GM21619 (cell line): ENCODE results near the gene HOXD11.

ENCODE experiments used
- ATAC-seq: cut with Tn5 transposase; IDR thresholded peaks from one replicate; pipeline ENCODE4 v1.9.1; 2021; ENCODE audit not compliant: unreplicated experiment

HOXD11 gene

DNA sequence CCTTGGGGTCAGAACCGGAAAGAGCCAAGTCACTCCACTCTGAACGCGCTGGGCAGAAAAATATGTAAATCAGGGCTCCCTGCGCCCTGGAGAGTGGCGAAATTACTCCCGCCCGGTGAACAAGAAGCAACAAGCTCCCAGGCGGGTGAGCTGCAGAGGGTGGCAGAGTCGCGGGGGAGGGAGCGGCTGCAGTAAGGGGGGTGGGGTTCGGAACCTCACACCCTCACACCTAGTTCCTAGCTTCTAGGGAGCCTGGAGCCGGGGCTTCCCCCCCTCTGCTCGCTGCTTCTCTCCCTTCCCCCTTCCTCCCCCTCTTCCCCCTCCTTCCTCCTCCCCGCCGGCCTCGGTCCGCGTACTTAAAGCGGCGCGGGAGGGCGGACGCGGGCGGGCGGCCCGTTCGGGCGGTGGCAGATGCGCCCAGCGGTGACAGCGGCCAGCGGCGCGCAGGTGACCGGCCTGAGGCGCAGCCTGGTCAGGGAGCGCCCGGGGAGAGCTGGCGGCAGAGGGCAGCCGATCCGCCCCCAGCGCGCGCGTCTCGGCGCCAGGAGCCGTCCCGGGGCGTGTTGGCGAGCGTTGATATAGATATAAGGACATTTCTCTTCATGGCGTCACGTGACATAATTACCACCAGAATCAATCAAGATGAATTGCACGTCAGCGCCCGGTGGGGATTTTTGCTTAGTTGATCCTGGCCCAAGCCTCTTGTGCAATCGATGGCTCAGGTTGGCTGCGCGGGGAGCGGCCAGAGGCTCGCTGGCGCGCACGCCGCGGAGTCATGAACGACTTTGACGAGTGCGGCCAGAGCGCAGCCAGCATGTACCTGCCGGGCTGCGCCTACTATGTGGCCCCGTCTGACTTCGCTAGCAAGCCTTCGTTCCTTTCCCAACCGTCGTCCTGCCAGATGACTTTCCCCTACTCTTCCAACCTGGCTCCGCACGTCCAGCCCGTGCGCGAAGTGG is at the start of gene HOXD11:
Gene HOXD11, plus strand, starts transcription at position 700 of the 959 bp plus-strand sequence. Its CDS starts 76 bp downstream, at position 776.
- ATAC-seq, result no peak

DNA sequence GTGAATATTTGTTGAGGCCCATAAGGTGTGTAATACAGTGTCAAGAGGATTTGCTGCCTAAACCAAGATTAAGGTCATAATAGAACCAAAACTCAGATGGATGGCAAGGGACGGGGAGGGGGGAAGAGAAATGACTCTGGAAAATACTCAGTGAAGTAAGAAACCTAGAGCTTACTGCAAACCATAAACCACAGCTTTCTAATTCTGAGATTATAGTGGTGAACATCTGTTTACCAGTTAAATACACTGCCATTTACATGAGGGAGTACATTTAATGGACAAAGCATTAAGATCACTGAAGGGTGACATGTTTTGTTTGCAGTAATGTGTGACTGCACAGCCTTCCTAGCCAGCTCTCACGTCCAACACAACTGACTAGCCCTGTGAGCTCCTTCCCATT is 43.1 kb upstream of the HOXD11 start:
- ATAC-seq, result no peak

DNA sequence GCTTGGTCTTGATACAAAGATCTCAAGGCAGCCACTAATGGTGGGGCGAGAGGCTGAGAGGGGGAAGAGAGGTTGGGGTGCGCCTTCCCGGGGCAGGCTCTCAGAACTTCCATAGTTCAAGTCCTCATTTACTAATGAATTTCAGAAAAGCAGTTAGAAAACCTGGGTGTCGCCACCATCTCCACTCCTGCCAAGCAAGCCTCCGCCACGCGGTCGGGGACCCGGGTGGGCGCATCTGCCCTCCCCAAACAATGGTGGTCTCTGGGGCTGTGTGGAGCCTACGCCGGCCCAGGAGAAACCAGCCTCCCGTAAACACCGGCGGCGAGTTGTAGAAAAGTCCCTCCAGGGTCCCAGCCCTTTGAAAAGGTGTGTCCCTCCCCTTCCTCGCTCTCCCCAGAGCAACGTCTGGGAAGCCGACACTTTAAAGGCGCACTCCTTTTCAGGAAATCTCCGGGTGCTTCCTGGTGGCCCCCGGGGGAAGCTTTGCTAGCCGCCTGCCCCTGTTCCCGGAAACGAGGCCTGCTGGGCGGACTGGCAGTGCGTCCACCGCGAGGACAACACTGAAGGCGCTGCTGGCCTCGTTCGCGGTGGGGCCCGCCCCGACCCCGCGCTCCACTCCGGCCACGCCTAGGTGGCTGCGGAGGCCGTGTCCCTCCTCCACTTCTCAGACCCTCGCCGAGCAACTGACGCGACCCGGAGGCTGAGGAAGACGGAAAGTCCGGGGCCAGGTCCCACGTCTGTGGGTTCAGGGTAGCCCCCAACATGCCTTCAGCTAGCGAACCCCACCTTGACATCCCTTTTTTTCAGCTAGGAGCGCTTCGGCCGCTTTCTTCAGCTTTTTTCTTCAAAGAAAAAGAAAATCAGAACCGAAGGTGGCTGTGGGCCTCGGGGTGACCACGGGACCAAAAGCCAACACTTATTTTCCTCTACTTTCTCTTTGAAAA is 40.2 kb upstream of the HOXD11 start:
- ATAC-seq, result no peak

DNA sequence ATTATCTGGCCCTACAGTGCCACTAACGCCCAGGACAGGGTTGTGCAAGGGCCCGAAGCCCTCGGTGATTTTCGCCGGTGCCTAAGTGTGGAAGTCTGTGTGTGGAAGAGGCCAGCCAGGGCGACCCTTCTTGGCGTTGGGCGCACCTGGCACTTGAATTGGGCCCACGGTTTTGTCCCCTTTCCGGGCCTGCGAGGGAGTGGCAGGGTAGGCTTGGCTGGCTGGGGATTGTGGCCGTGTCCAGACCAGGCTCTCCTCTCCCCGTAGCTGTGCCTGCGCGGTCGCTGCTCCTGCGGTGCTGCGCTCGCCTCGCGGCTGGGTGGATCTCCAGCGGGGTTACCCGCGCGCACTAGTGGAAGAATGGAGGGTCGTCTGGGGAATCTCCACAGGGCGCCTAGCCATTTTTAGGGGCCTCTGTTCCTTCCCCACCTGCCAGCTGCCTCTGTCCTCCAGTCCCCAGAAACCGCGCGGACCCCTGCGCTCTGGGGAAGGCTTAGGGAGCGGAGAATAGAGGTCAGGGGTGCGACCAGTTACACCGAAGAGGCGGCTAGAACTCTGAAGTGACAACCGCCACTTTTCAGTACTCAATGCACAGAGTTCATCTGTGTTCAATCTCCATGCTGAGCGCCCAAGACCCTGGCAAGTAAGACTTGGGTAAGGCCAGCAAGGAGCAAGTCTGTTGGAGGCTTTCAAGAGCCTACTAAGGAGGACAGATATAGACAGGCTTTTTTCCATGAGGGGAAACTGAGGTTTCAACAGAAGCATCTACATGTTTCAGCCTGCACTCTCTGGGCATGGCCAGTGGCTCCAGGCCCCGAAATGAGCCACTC is 39.3 kb upstream of the HOXD11 start:
- ATAC-seq, result no peak

DNA sequence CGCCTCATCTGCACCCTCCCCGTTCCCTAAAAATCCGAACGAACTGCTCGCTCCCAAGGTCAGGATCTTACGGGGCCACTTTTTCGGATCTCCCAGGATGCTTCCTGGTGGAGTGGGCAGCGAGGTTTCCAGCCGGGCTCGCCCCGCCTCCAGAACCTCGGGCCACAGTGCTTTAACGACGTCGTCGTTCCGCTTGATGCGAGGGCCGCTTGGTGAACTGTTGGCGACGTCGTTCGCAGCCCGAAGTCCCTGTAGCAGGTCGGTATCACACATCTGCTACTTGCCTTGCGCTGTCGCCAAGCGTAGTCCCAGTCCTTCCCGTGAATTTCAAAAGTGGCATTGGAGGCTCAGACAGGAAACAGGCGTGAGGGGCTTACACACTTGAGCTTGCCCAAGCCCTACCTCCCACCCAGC is 38.7 kb upstream of the HOXD11 start:
- no peak for ATAC-seq

DNA sequence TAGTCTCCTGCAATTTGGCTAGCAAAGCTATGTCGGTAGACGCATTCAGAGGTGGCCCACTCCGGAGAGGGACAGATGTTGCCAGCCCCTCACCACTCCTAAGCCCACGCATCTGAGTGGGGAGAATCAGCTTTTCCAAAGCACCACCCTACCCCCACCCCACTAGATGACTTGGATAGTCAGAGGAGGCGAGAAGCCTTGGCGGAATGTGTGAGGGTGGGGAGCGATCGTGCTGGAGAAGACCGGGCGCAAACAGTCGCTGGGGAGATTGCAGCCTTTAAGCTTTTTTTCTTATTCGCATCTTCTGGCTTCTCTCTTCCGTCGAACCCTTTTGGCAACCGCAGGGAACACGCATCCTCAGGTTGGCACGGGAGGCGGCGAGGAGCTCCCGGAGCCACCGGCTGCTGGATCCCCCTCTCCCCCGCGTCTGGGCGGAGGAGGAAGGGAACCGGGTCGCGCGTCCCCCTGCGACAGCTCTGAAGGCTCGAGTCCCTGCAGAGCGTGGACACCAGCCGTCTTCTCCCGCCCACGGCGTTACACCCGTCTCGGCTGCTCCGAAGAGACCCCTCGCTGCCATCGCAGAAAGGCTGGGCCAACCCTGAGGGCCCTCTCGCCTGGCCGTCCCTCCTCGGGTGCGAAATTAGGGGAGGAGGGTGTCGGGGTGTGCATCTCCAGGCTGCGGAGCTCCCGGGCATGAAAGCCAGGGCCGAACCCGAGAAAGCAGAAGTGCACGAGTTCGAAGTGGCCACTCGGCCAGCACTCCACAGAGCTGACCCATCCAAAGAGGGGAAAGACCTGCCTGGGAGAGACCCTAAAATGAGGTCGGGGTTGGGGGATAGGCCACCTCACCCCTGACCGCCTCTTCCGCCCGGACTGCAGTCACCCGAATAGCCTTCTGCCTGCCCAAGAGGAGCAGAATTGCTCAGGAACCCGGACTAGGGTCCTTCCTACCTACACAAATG is 35.5 kb upstream of the HOXD11 start:
- no peak for ATAC-seq

DNA sequence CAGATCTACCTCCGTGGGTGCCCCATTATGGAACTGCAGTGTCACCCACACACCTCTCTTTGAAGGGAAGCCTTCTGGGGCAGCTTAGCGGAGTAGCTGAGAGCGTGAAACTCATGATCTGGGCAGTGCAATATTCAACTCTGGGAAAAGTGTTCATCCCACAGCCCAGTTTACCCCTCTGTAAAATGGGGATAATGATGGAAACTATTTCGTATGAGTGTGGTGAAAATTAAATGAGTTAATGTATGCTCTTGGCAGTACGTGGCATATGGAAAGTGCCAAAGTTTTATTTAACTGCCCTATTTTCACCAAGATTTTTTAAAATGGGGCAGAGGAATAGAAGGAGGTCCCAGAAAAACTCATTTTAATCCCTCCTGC is 34.8 kb upstream of the HOXD11 start:
- no peak for ATAC-seq

DNA sequence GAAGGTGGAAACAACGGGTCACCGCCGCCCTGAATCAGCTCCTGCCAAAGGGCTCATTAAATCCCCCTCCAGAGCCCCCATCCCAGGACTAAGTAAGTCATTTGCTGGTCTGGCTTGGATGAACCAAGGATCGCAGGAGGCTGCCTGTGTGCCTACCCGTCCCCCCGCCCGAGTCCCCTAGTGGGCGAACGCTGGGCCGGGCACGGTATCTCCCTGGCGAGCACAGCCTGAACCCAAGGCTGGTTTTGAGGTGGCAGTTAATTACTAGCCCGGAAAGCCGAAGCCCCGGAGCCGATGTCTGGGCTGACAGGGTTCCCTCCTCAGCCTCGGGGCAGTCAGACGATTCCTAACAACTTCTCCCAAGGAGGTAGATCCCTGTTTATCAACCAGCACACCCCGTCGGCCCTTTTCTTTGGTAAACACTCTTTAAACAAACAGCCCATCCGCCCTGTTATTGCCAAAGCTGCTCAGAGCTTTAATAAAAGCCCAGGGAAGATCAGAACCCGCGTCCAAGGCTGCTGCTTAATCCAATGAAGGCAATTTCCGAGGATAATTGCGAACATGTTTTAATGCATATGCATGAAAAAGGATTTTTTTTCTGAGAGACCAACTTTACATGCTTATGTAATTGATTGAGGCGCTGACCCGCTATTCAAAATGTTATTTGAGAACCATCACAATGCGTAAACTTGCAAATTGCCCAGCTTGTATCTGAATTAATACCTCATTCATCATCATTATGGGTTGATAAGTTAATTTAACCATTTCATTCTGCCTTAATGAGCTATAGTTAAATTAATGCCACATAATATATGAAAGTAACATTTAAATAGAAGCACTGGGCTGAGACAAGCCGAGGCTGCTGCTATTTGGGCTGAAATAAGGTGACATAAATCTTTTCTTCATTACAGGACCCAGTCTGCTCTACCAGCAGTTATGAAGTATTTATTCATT is 33.9 kb upstream of the HOXD11 start:
- no peak for ATAC-seq

DNA sequence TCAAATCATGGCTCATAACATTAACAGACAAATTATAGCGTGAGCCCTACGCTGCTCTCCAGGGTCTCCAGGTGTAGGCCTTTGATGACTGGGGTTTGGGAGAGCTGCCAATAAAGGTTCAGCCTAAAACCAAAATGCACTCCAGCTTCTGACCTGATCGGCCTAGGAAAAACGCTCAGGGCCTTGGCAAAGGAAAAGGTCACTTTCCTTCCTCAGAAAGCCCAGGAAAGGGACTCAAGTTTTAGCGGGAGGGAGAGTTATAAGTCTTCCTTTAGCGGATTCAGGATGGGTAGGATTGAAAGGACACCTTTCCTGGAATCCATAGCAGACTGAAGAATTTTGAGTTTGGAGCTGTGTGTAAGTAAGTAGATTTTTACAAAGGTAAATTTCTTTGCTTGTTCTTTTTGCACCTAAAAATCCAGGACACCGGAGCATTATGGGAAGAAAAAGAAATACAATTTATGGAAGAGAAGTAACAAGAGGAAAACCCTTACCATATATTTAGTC is 32.1 kb upstream of the HOXD11 start:
- no peak for ATAC-seq

DNA sequence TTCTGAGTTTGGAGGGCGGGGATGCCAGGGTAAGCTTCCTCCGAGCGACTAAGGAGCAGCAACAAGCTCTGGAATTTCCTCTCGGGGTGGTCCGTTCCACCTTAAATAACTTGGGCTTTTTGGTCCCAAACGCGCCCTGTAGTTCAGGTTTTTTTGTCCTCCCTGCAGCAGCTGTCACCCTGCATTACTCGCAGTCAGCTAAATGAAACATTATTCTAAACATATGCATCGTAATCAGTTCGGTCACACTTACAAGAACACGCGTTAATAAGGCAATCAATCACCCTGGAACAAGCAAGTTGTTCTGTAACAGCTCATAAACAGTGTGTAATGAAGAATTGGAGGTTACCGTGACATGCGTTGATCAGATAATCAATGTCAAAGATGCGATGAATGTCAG is 31.6 kb upstream of the HOXD11 start:
- no peak for ATAC-seq

DNA sequence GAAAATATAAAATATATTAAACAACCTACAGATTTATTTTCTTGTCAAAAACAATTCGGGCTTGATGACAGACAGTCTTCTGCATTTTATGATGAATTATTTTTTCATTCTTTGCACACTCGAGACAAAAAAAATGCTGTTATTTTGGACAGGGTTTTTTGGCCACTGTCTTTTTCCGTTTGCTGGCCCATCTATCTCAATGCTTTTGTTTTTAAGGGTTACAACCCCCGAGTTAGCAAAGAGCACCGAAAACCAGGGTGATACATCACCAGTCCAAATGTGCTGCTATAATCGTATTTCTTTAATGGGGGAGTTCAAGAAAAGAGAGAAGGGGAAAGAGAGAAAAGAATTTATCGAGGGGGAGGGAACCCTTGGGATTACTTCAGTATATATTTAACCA is 31.0 kb upstream of the HOXD11 start:
- ATAC-seq, result no peak

DNA sequence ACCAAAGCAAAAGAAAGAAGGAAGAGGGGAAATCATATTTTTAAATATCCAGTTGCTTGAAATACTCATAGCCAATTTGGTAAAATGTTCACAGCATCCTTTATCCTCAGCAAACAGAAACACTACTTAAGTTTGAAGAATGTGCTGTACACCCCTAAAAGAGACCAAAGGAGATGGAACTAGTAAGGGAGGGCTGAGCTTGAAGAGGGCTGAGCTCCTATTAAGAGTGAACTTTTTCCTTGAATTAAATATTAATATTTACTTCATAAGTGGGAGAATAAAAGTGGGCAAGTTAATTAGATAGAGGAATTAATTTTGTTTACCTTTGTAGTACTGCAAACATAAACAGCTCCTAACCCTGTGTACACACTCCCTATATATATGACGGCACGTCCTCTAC is 30.3 kb upstream of the HOXD11 start:
- ATAC-seq, result no peak

DNA sequence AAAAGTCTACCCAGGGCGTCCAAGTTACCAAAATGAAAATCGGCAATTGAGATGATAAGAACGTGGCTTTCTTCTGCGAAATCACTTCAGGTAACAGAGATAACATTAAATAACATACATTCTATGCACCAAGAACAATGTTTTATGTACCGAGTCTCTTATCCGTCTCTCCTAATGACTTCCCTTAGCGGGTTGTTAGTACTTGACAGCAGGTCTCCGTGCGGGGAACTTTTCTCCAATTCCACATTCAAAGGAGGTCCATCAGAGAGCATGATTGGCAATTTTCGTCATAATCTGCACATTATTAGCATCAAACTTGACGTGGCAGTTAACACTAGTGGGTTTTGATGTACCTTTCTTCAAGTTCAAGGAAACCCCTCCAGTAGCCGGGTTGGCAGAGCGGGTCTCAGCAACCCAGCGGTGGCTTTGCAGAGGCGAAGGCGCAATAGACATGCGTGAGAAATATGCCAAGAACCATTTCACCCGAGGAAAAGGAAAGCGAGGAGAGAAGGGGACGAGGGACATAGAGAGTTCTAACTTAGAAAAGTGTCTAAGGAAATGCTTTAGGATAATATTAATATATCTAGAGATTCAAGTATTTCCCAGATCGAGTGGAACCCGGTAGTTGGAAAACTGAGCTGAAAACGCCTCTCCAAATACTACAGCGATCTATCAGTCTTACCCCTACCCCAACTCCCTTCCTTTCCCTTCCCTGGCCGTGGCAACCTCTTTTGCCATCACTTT is 28.4 kb upstream of the HOXD11 start:
- no peak for ATAC-seq

DNA sequence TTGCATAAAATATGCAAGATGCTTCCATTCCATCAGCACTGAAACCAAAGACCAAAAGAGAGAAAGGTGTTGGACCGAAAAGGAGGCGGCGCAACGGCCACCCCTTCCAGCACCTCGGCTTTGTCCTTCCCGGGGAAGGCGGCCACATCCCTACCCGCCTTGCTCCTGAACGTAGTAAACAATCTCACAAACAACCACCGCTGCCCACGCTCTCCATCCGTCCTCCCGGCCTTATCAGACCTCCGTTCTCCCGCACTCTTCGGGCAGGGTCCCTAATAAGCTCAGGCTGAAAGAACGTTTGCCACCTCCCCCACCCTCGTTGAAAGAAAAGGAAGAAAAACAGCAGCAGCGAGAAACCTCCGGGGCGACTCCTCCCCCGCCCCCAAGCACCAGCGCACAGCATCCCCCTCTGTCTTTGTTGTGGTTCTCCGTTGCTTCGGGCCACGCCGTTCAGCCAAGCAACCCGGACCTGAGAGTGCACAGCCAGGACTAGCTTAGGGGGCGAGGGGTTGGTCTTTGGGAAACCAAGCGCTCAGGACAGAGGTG is 27.7 kb upstream of the HOXD11 start:
- no peak for ATAC-seq

DNA sequence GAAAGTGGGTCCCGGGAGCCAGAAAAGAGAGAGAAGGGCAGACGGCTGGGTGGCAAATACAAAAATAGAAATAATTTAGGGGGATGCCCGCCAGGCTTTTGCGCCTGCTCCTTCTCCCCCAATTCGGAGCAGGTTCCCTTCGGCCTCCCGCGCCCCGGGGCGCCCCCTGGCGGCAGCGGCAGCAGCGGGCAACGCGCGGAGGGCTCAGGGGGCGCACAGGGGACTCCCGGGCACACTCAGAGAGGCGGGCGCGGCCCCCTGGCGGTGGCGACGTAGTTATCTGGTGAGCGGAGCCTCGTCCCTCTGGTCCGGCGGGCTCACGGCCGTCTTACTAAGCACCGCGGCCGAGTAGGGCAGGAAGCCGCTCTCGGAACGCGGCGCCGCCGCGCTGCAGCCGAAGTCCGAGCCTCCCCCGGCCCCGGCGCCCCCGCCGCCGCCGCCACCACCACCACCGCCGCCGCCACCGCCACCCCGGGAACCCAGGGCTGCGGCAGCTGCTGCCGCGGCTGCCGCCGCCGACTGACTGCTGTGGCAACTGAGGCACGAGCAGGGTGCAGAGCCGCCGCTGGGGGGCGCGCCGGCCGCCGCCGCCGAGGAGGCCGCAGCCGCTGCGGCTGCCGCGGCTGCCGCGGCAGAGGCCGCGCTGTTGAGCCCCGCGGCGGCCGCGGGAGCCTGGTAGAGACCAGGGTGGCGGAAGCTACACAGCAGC is 27.1 kb upstream of the HOXD11 start:
- no peak for ATAC-seq

DNA sequence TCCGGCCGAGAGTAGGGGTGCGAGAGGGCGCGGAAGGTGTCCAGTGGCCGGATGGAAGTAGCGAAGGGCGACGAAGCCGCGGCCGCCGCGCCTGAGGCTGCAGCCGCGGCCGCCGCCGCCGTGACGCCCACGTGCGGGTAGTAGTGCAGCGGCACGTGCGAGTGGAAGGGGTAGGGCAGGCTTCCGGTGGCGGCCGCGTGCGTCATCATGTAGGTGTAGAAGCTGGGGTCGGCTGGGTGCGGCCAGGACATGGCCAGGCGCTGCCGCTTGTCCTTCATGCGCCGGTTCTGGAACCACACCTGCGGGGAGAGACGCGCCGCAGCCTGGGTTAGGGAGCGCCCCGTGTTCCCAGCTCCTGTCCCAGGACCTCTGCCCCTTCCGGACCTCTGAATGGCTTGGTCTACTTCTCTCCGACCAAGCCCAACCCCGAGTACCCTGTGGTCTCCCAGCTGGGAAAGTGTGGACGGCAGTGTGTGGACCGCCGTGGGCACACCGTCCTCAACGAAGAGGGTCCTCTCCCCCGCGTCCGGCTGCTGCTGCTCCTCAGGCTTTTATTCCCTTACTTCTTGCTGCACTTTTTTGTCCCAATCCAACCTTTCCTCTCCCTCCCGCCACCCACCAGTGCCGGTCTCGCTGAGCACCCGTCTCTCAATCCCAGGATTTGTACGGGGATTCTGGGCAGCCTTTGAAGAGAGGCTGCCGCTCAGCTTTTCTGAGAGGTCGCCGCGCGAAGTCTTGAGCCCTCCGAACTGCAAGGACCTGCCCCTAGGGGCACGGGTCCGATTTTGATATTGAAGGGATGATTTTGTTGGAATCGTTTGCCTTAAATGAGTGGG is 26.3 kb upstream of the HOXD11 start:
- ATAC-seq, result no peak
